Measurements from ENCODE around the gene KIRREL3.

DNA sequence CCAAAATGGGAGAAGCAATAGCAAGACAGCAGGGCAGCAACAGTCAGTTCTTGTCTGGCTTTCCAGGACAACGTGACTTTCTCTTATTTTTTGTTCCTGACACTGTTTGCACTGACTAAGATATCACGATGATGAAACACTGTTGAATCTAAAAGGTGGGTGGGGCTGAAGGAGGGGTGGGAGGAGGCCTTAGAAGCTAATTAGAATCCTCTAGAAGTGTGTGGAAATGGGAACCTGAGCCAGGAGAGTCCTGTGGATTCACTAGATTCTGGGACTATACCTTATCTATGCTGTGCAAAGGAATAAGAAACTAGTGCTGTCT lies 344.8 kb downstream of the KIRREL3 start:
- TF ChIP-seq, protein P1, sequence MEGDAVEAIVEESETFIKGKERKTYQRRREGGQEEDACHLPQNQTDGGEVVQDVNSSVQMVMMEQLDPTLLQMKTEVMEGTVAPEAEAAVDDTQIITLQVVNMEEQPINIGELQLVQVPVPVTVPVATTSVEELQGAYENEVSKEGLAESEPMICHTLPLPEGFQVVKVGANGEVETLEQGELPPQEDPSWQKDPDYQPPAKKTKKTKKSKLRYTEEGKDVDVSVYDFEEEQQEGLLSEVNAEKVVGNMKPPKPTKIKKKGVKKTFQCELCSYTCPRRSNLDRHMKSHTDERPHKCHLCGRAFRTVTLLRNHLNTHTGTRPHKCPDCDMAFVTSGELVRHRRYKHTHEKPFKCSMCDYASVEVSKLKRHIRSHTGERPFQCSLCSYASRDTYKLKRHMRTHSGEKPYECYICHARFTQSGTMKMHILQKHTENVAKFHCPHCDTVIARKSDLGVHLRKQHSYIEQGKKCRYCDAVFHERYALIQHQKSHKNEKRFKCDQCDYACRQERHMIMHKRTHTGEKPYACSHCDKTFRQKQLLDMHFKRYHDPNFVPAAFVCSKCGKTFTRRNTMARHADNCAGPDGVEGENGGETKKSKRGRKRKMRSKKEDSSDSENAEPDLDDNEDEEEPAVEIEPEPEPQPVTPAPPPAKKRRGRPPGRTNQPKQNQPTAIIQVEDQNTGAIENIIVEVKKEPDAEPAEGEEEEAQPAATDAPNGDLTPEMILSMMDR (IDR thresholded peaks at IDR 0.05; ENCODE audit: insufficient read depth, low read length, poor library complexity, severe bottlenecking), result no peak
- no peak for TF ChIP-seq EZH2phosphoT487 (conservative IDR thresholded peaks at IDR 0.05; ENCODE audit: low read length)

Data from SU-DHL-6 (cell line).